ENCODE results near the gene TMPRSS13.

Gene TMPRSS13

DNA sequence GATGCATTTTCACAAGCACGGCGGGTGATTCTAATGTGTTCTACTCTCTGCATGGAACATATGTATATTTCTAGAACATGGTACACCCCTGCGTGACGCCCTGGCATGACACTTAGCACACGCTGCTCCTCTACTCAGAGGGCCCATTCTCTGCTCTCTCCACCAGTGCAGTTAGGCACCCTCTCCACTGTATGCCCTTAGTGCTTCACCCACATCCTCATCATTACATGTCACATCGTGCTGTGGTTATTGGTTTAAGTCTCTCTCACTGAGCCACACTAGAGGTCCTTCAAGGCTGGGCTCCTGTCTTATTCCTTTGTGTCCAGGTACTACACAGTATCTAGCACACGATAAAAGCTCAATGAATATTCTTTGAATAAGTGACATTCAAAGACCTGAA, 16.7 kb downstream of the TMPRSS13 start:
- ATAC-seq (ENCODE audit: low read depth): no peak

DNA sequence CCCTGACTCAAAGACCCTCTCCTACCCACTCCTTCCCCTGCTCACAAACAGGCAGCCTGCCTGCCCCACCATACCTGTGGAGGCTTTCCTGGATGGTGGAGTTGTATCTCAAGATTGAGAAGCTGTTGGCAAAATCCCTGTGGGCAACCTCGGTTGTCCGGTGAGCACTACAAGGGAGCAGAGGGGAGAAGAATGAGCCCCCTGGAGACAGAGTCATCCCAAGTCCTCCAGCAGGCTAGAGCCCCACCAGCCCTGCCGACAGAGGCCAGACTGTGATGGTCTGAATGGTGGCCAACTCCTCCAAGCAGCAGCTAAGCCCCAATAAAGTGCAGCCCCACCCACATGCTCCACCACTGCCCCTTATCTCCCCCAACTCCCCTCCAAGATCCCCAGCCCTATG, 17.5 kb downstream of the TMPRSS13 start:
- Histone ChIP-seq H3K4me3 (ENCODE audit: severe bottlenecking) (no peak overlapping the region), H3K4me1 (ENCODE audit: insufficient read depth, poor library complexity, severe bottlenecking) (peaks cover 9% of the 10 kb centered on the region), H3K36me3 (ENCODE audit: low read depth) (no peaks in the 10 kb centered on the region), H3K9me3 (ENCODE audit: severe bottlenecking) (no peaks in the 10 kb centered on the region), H3K27ac (ENCODE audit: poor library complexity, severe bottlenecking) (no peak overlapping the region), H3K27me3 (ENCODE audit: insufficient read depth, poor library complexity, severe bottlenecking) (no peaks in the 10 kb centered on the region)
- DNase-seq (ENCODE audit: low spot score) (peak; percentile 30), ATAC-seq (ENCODE audit: low read depth) (no peak)
- TF ChIP-seq CTCF (IDR thresholded peaks at IDR 0.05; ENCODE audit: poor library complexity, severe bottlenecking): no peak

More for the DNA sequence above, 16.7 kb downstream of the TMPRSS13 start:
- Histone ChIP-seq H3K27ac (ENCODE audit: poor library complexity, severe bottlenecking) (no peak overlapping the region), H3K36me3 (ENCODE audit: low read depth) (no peaks in the 10 kb centered on the region), H3K4me1 (ENCODE audit: insufficient read depth, poor library complexity, severe bottlenecking) (peaks cover 5% of the 10 kb centered on the region), H3K9me3 (ENCODE audit: severe bottlenecking) (no peaks in the 10 kb centered on the region), H3K4me3 (ENCODE audit: severe bottlenecking) (no peak overlapping the region), H3K27me3 (ENCODE audit: insufficient read depth, poor library complexity, severe bottlenecking) (no peaks in the 10 kb centered on the region)
- DNase-seq (ENCODE audit: low spot score): no peak
- no peak for TF ChIP-seq CTCF (IDR thresholded peaks at IDR 0.05; ENCODE audit: poor library complexity, severe bottlenecking)

GRCh38 chr11:117910941-117911655, 18.1 kb downstream of the TMPRSS13 start:
- Histone ChIP-seq H3K9me3 (ENCODE audit: severe bottlenecking) (no peaks in the 10 kb centered on the region), H3K27ac (ENCODE audit: poor library complexity, severe bottlenecking) (no peak overlapping the region), H3K4me3 (ENCODE audit: severe bottlenecking) (no peak overlapping the region), H3K27me3 (ENCODE audit: insufficient read depth, poor library complexity, severe bottlenecking) (no peaks in the 10 kb centered on the region), H3K4me1 (ENCODE audit: insufficient read depth, poor library complexity, severe bottlenecking) (peaks cover 9% of the 10 kb centered on the region), H3K36me3 (ENCODE audit: low read depth) (no peaks in the 10 kb centered on the region)
- TF ChIP-seq CTCF (IDR thresholded peaks at IDR 0.05; ENCODE audit: poor library complexity, severe bottlenecking): no peak
- DNase-seq (ENCODE audit: low spot score) (peak; percentile 29), ATAC-seq (ENCODE audit: low read depth) (no peak)

DNA sequence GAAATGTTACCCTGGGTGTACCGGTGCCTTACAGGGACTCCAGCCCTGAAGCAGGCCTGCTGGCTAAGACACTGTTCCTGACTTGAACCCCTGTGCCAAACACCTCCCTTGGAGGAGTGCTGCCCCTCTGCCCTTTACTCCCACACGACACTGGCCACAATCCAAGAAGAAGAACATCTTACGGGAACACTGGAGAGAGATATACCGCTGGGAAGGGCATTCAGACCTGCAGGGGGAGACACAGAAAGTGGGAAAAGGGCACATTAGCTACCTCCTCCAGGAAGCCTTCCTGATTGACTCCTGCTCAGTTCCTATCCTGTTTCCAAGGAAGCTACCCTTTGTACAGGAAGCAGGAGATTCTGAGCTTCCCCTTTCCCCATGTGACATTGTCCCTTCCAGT, 18.7 kb downstream of the TMPRSS13 start:
- ATAC-seq (ENCODE audit: low read depth) (no peak), DNase-seq (ENCODE audit: low spot score) (peak; percentile 9)
- H3K27ac ChIP-seq (ENCODE audit: poor library complexity, severe bottlenecking): no peak overlapping the region
- H3K27me3 ChIP-seq (ENCODE audit: insufficient read depth, poor library complexity, severe bottlenecking): no peaks in the 10 kb centered on the region
- H3K9me3 ChIP-seq (ENCODE audit: severe bottlenecking): no peaks in the 10 kb centered on the region
- no peak for TF ChIP-seq CTCF (IDR thresholded peaks at IDR 0.05; ENCODE audit: poor library complexity, severe bottlenecking)
- H3K4me1 ChIP-seq (ENCODE audit: insufficient read depth, poor library complexity, severe bottlenecking): peaks cover 9% of the 10 kb centered on the region
- no peaks in the 10 kb centered on the region for H3K36me3 ChIP-seq (ENCODE audit: low read depth)
- H3K4me3 ChIP-seq (ENCODE audit: severe bottlenecking): no peak overlapping the region

Measured in RWPE2 (cell line).